Measurements from ENCODE around the gene DERL3. TPM values are rescaled to one million over a fixed set of nuclear protein-coding genes. Genes with fewer than 3 reads are reported as not detected.

Gene DERL3
- total RNA-seq, 1 donor from 2014 or later, result 2.8 TPM

DNA sequence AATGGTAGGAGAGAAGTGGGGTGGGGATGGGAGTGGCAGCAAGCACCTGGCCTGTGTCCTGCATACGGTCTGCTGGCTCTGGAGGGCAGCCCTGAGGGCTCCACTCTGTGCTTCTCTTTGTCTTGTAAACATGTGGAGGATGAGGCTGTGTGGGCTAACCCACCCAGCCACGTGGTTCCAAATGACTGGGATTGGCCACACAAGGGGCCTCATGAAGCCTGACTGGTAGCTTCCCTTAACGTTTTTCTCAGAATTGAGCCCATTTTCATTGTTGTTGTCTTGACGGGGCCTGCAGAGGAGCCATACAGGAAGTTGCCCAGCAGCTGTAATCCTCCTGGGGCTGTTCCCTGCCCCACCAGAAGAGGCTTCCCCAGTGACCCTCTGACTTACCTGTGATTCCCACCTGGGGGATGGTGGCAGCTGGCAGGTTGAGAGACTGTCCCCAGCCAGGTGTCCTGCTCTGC, 18.0 kb downstream of the DERL3 start:
- DNase-seq (no peak), ATAC-seq (ENCODE audit: poor library complexity) (no peak)
- intact Hi-C loops (cut with DNase I), result no loop called here

DNA sequence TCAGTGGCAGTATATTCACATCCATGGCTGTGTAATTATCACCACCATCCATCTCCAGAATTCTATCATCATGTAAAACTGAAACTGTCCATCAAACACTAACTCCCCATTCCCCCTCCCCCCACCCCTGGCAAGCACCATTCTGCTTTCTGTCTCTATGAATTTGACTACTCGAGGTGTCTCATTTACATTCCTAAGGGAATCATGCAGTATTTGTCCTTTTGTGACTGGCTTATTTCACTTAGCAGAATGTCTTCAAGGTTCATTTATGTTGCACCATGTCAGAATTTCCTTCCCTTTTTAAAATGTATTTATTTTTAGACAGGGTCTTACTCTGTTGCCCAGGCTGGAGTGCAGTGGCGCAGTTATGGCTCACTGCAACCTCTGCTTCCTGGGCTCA, 20.3 kb downstream of the DERL3 start:
- no peak for ATAC-seq (ENCODE audit: poor library complexity)
- no peak for DNase-seq
- intact Hi-C loops (cut with DNase I), result no loop called here

DNA sequence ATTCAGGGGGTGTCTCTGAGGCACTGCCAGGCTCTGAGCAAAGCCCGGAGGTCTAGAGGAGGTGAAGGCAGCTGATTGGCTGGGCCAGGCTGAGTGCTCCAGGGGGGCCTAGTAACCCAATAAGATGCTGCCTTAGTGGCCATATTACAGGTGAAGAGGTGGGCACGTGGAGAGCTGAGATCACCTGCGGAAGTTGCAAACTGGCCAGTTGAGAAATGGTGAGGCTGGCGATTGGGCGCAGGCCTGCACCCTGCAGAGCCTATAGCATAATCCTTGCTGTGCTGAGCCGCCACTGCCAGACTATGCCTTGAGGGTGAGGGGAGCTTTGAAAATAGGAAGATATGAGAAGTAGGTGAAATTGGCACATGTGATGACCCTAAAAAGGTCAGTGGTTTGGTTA, 21.7 kb downstream of the DERL3 start:
- ATAC-seq (ENCODE audit: poor library complexity) (no peak), DNase-seq (no peak)
- intact Hi-C loops (cut with DNase I), result no loop called here

GRCh38 chr22:23816156-23816976, 22.4 kb downstream of the DERL3 start:
- intact Hi-C loops (cut with DNase I), result no loop called here
- ATAC-seq (ENCODE audit: poor library complexity) (peak; percentile 89), DNase-seq (peak; percentile 79)

DNA sequence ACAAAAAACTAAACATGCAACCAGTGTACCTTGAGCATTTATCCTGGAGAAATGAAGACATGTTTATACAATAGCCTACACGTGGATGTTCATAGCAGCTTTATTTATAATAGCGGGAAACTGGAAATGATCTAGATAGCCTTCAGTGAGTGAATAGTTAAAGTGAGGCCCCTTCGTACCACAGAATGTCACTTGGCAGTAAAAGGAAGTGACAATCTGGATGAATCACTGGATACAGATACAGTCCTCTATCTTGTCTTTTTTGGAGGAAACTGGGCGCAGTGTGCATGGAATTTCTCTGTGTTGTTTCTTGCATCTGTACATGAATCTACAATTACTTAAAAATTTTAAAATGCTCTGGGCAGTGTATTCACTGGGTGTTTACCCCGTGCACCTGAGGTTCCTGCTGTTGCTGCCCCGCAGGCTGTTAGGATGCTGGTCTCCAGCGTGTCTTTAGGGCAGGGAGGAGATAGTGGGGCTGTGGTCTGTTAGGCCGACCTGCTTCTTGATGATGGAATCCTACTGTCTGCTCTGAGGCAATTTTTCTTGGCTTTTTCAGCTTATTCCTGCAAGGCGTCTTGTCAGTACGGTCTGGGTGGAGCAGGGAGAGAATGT, 23.2 kb downstream of the DERL3 start:
- intact Hi-C loops (cut with DNase I), result no loop called here
- ATAC-seq (ENCODE audit: poor library complexity), result no peak
- DNase-seq, result no peak

GRCh38 chr22:23812378-23812777, 26.4 kb downstream of the DERL3 start:
- ATAC-seq (ENCODE audit: poor library complexity), result no peak
- DNase-seq, result no peak
- intact Hi-C loops (cut with DNase I), result no loop called here

- ATAC-seq (ENCODE audit: poor library complexity) (no peak), DNase-seq (no peak)
- intact Hi-C loops (cut with DNase I), result no loop called here
Observed at GRCh38 chr22:23806837-23807236, 32.0 kb downstream of the DERL3 start.

- intact Hi-C loops (cut with DNase I), result no loop called here
- peak; percentile 13 for ATAC-seq (ENCODE audit: poor library complexity)
- DNase-seq, result no peak
Observed at GRCh38 chr22:23804781-23805291, 34.0 kb downstream of the DERL3 start.

GRCh38 chr22:23803001-23803819, 35.6 kb downstream of the DERL3 start:
- intact Hi-C loops (cut with DNase I), result no loop called here
- ATAC-seq (ENCODE audit: poor library complexity) (no peak), DNase-seq (no peak)

DNA sequence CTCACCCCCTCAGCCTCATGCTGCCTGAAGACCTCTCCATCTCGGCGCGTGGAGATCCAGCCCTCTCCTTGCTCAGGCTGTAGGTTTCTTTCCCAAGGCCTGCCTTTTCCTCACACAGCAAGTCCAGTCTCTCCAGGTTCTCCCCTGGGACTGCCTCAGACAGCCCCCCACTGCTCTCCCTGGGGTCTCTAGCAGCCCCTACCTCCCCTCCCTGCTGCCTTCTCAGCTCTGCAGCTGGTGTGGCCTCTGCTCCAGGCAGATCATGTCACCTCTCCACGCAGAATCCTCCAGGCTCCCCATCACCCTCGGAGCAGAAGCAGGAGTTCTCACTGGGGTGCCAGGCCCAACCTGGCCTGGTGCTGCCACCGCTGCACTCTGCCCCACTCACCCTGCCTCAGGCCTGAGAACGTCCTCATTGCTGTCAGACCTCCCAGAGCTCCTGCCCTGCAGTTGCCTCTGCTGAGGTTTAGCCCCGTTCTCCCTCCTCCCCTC, 36.9 kb downstream of the DERL3 start:
- intact Hi-C loops (cut with DNase I), result no loop called here
- DNase-seq (no peak), ATAC-seq (ENCODE audit: poor library complexity) (no peak)

- ATAC-seq (ENCODE audit: poor library complexity) (no peak), DNase-seq (no peak)
- intact Hi-C loops (cut with DNase I), result no loop called here
Observed at GRCh38 chr22:23801238-23801821, 37.5 kb downstream of the DERL3 start.

- ATAC-seq (ENCODE audit: poor library complexity) (no peak), DNase-seq (no peak)
- intact Hi-C loops (cut with DNase I), result no loop called here
Observed at GRCh38 chr22:23800297-23801237, 38.2 kb downstream of the DERL3 start.

- ATAC-seq (ENCODE audit: poor library complexity), result no peak
- intact Hi-C loops (cut with DNase I), result no loop called here
- DNase-seq, result no peak
Observed at GRCh38 chr22:23796461-23796860, 42.3 kb downstream of the DERL3 start.

DNA sequence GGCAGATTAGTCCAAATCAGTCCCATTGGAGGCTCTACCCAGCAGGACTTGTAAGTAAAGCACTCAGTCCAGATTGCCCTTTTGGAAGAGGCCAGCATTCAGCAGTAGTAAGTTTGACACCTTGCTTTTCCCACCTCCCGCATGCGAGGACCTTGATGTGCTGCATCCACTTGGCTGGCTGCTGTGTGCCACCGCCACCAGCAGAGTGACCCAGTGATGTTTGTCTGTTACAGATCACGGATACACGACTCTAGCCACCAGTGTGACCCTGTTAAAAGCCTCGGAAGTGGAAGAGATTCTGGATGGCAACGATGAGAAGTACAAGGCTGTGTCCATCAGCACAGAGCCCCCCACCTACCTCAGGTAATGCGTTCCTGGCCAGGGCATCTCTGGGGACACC, 45.5 kb downstream of the DERL3 start:
- DNase-seq, result no peak
- intact Hi-C loops (cut with DNase I), result no loop called here
- no peak for ATAC-seq (ENCODE audit: poor library complexity)

DNA sequence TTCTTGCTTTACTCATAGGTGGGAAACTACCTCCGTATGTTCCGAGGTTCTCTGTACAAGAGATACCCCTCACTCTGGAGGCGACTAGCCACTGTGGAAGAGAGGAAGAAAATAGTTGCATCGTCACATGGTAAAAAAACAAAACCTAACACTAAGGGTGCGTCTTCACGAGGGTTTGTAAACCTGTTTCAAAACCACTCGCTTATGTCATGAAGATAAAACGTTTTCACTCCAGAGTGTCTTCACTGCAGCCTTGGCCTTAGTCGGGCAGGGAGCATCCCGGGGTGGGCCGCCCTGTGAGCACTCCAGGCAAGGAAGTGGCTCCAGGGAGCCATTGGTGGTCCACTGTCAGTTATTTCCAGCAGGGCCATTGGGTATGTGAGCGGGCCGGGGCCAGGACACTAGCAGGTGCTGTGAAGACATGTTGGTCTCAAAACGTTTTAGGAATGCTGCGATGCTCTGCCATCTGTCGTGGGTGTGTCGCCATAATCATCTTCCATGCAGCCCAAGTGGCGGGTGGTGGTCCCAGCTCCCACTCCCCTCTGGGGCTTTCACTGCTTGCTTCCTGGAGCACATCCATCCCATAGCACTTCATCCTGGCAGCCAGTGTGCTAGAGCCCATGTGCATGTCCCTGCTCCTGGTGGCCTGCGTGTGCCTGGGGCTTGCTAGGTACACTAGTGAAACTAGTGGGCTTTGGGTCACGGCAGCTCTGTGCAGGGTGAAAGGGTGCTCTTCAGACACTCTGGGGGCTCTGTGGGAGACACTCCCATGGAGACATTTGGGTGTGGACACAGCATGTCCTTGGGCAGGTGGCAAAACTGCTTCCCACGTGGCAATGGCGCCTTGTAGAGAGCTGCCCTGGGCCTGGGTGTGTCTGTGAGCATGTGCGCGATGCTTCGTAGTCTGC, 46.8 kb downstream of the DERL3 start:
- ATAC-seq (ENCODE audit: poor library complexity) (no peak), DNase-seq (no peak)
- intact Hi-C loops (cut with DNase I), result no loop called here

GRCh38 chr22:23790819-23791737, 47.7 kb downstream of the DERL3 start:
- ATAC-seq (ENCODE audit: poor library complexity) (no peak), DNase-seq (peak; percentile 72)
- intact Hi-C loops (cut with DNase I), result no loop called here

Data from Right ventricle myocardium superior (tissue), 1 donor.